Stimulated activated CD8-positive, alpha-beta memory T cell treated with anti-CD3 and anti-CD28 coated beads, Interleukin-4, amount 100 ng/mL, for 1 hour (primary cell): Measurements from ENCODE around the gene FHIP2A.
"Not testable (repeated sequence)": the region's sequence is repeated elsewhere in the genome, so short reads cannot be mapped to it uniquely, and the experiment has no call there.

Experiments used
- DNase-seq, 2 donors: peaks; one replicate each; pipeline ENCODE4 v3.0.0-alpha.2; 2020; ENCODE audit warnings: low read depth in 2 of 2, low spot score in 1 of 2

Gene FHIP2A

GRCh38 chr10:114815791-114816190 is 5.8 kb upstream of the FHIP2A start:
- DNase-seq = no peak

GRCh38 chr10:114816308-114816707 is 5.3 kb upstream of the FHIP2A start:
- DNase-seq = no peak

GRCh38 chr10:114819322-114819721 is 2.3 kb upstream of the FHIP2A start:
- no peak for DNase-seq

- peak in 1 of 2 donors; percentile 16 for DNase-seq
These were observed 399 bp downstream of the FHIP2A start for GRCh38 chr10:114821915-114822443.

- DNase-seq = peak in 1 of 2 donors; percentile 2
These were observed 980 bp downstream of the FHIP2A start for GRCh38 chr10:114822444-114823076.

GRCh38 chr10:114823077-114823463 is 1.5 kb downstream of the FHIP2A start:
- DNase-seq = no peak

GRCh38 chr10:114824391-114824790 is 2.8 kb downstream of the FHIP2A start:
- no peak for DNase-seq

GRCh38 chr10:114825513-114826253 is 4.1 kb downstream of the FHIP2A start:
- no peak for DNase-seq

- DNase-seq = no peak
These were observed 7.8 kb downstream of the FHIP2A start for GRCh38 chr10:114829160-114829909.

- no peak for DNase-seq
These were observed 9.7 kb downstream of the FHIP2A start for GRCh38 chr10:114831186-114831867.

GRCh38 chr10:114837690-114838089 is 16.1 kb downstream of the FHIP2A start:
- DNase-seq = no peak

- DNase-seq = no peak
These were observed 18.3 kb downstream of the FHIP2A start for GRCh38 chr10:114839901-114840300.

GRCh38 chr10:114845978-114846693 is 24.6 kb downstream of the FHIP2A start:
- no peak for DNase-seq

GRCh38 chr10:114847517-114847916 is 25.9 kb downstream of the FHIP2A start:
- DNase-seq = not testable (repeated sequence)

GRCh38 chr10:114849674-114850073 is 28.1 kb downstream of the FHIP2A start:
- DNase-seq = no peak

GRCh38 chr10:114850126-114850525 is 28.5 kb downstream of the FHIP2A start:
- no peak for DNase-seq

- no peak for DNase-seq
These were observed 29.8 kb downstream of the FHIP2A start for GRCh38 chr10:114851336-114851735.

- DNase-seq = no peak
These were observed 30.6 kb downstream of the FHIP2A start for GRCh38 chr10:114852197-114852596.

GRCh38 chr10:114854906-114855305 is 33.3 kb downstream of the FHIP2A start:
- DNase-seq = no peak

GRCh38 chr10:114855776-114856543 is 34.4 kb downstream of the FHIP2A start:
- no peak for DNase-seq
